GM19193 (cell line): ENCODE measurements around the gene TMCC1.

ENCODE experiments used
- POLR2A ChIP-seq: IDR thresholded peaks from 4 replicates; pipeline ENCODE4 v1.6.1; 2011; ENCODE audit not compliant: insufficient read depth, insufficient read length; ENCODE audit errors: extremely low read depth

The TMCC1 gene

GRCh38 chr3:129612534-129613366 is 280.8 kb downstream of the TMCC1 start:
- no peak for TF ChIP-seq POLR2A

- TF ChIP-seq POLR2A: no peak
Measured at GRCh38 chr3:129611812-129612533, 281.5 kb downstream of the TMCC1 start.

GRCh38 chr3:129611446-129611800 is 282.1 kb downstream of the TMCC1 start:
- TF ChIP-seq POLR2A: no peak

GRCh38 chr3:129610276-129610675 is 283.2 kb downstream of the TMCC1 start:
- no peak for TF ChIP-seq POLR2A

GRCh38 chr3:129609591-129610182 is 283.8 kb downstream of the TMCC1 start:
- TF ChIP-seq POLR2A: no peak

- no peak for TF ChIP-seq POLR2A
Measured at GRCh38 chr3:129608936-129609590, 284.4 kb downstream of the TMCC1 start.

GRCh38 chr3:129608087-129608935 is 285.2 kb downstream of the TMCC1 start:
- no peak for TF ChIP-seq POLR2A

GRCh38 chr3:129607391-129608068 is 286.0 kb downstream of the TMCC1 start:
- no peak for TF ChIP-seq POLR2A

- no peak for TF ChIP-seq POLR2A
Measured at GRCh38 chr3:129606636-129607390, 286.7 kb downstream of the TMCC1 start, which contains the start of gene PLXND1. Gene PLXND1, minus strand, starts transcription at chr3:129606676. Its CDS starts 37 bp downstream, at chr3:129606639.

GRCh38 chr3:129605922-129606635 is 287.4 kb downstream of the TMCC1 start:
- no peak for TF ChIP-seq POLR2A

GRCh38 chr3:129605203-129605921 is 288.1 kb downstream of the TMCC1 start:
- TF ChIP-seq POLR2A: no peak

GRCh38 chr3:129604767-129605166 is 288.7 kb downstream of the TMCC1 start:
- no peak for TF ChIP-seq POLR2A
